GM06990 (cell line): ENCODE measurements around the gene YIF1A.
"Not testable (repeated sequence)": the region's sequence is repeated elsewhere in the genome, so short reads cannot be mapped to it uniquely, and the experiment has no call there.

Source experiments
- DNase-seq: peaks from one replicate; pipeline ENCODE4 v3.0.0-alpha.2; 2011; ENCODE audit not compliant: insufficient read length; ENCODE audit errors: extremely low read depth
- H3K27me3 ChIP-seq: replicated peaks from 2 replicates; pipeline ENCODE4 v1.6.0; 2011; ENCODE audit warnings: low read length; ENCODE audit not compliant: control insufficient read depth, insufficient read depth
- H3K36me3 ChIP-seq: 2 replicates; pipeline ENCODE4 v1.5.1; 2011; ENCODE audit warnings: low read length; ENCODE audit not compliant: control insufficient read depth, insufficient read depth
- H3K4me3 ChIP-seq: replicated peaks from 2 replicates; pipeline ENCODE4 v1.5.1; 2011; ENCODE audit warnings: low read depth, mild to moderate bottlenecking, control low read depth, low read length
- CTCF ChIP-seq: IDR thresholded peaks from 2 replicates; pipeline ENCODE4 v1.5.1; 2011; ENCODE audit warnings: low read length, control low read depth, mild to moderate bottlenecking, inconsistent platforms; ENCODE audit not compliant: insufficient read depth, poor library complexity, severe bottlenecking

The YIF1A gene

GRCh38 chr11:66280428-66280827 lies 8.5 kb downstream of the YIF1A start:
- peaks cover 15% of the 10 kb centered on the region for H3K36me3 ChIP-seq
- H3K27me3 ChIP-seq, result no peaks in the 10 kb centered on the region
- DNase-seq, result no peak
- no peak overlapping the region for H3K4me3 ChIP-seq
- TF ChIP-seq CTCF, result no peak

- Histone ChIP-seq H3K4me3 (no peak overlapping the region), H3K36me3 (peaks cover 15% of the 10 kb centered on the region), H3K27me3 (no peaks in the 10 kb centered on the region)
- no peak for DNase-seq
- TF ChIP-seq CTCF, result no peak
These were observed 9.7 kb downstream of the YIF1A start for GRCh38 chr11:66279092-66279734.

GRCh38 chr11:66278363-66279091 lies 10.4 kb downstream of the YIF1A start:
- TF ChIP-seq CTCF, result no peak
- Histone ChIP-seq H3K36me3 (peaks cover 18% of the 10 kb centered on the region), H3K4me3 (no peak overlapping the region), H3K27me3 (no peaks in the 10 kb centered on the region)
- DNase-seq, result no peak

- Histone ChIP-seq H3K4me3 (0 out of 2 replicates have a peak within 1 kb of the TSS, but pooled peaks have one; percentile 22), H3K36me3 (peaks cover 24% of the 10 kb centered on the region), H3K27me3 (no peaks in the 10 kb centered on the region)
- no peak for TF ChIP-seq CTCF
- DNase-seq, result no peak
These were observed 11.2 kb downstream of the YIF1A start, which contains the start of gene CNIH2 for GRCh38 chr11:66277471-66278362. Gene CNIH2, plus strand, starts transcription at chr11:66278175. Its CDS starts 282 bp downstream, at chr11:66278457.

- peaks cover 28% of the 10 kb centered on the region for H3K36me3 ChIP-seq
- H3K4me3 ChIP-seq, DNase-seq, H3K27me3 ChIP-seq: not testable (repeated sequence)
These were observed 11.9 kb downstream of the YIF1A start for GRCh38 chr11:66277064-66277463.

GRCh38 chr11:66276619-66277018 lies 12.3 kb downstream of the YIF1A start:
- not testable (repeated sequence) for H3K4me3 ChIP-seq, H3K27me3 ChIP-seq, DNase-seq
- peaks cover 32% of the 10 kb centered on the region for H3K36me3 ChIP-seq
